ENCODE data around the gene RPF1. TPM values are rescaled to one million over a fixed set of nuclear protein-coding genes. Genes with fewer than 3 reads are reported as not detected.

RPF1 gene
- 10 to 100 TPM; 67.6 to 69.4 TPM for total RNA-seq
- polyA plus RNA-seq (2013, experiment 1 of 2) = 46.5 TPM
- polyA plus RNA-seq (2013, experiment 2 of 2) = 42.2 TPM
- total RNA-seq = 36.9 to 153 (median 79.3) reads per million in 172 experiments

GRCh38 chr1:84478876-84479868 is at the start of gene RPF1:
Gene RPF1, plus strand, starts transcription at chr1:84479266. Its CDS starts 16 bp downstream, at chr1:84479282.
- H3K4me1 Mint-ChIP-seq (ENCODE audit: low read depth) = peaks cover 53% of the 10 kb centered on the region
- peaks cover 33% of the 10 kb centered on the region for H3K27me3 Mint-ChIP-seq
- CTCF ChIA-PET = interaction anchor here (0.8 to 2.2 kb wide), 7 partner anchors 25 to 43 kb away, joined by 3 to 9 read pairs (median 3); no protein-coding TSS in a partner anchor

GRCh38 chr1:84430546-84430945 is 48.5 kb upstream of the RPF1 start:
- no peak for DNase-seq
- H3K4me1 Mint-ChIP-seq (ENCODE audit: low read depth) = peaks cover 11% of the 10 kb centered on the region
- no peaks in the 10 kb centered on the region for H3K27me3 ChIP-seq (ENCODE audit: control insufficient read depth in 1 of 2, insufficient read depth in 2 of 2, low read length in 2 of 2)
- ATAC-seq (ENCODE audit: poor library complexity) = no peak
- no peaks in the 10 kb centered on the region for H3K27me3 Mint-ChIP-seq
- H3K4me3 ChIP-seq (ENCODE audit: low read length) = no peak overlapping the region
- H3K36me3 ChIP-seq (ENCODE audit: insufficient read depth, low read length) = no peaks in the 10 kb centered on the region
- ChIA-PET POLR2A (interaction anchor here (0.6 kb wide), 1 partner anchor 137 kb away, joined by 4 read pairs; no protein-coding TSS in a partner anchor), CTCF (interaction anchor here (0.8 to 1.4 kb wide), 2 partner anchors 28 to 289 kb away, joined by 3 read pairs; no protein-coding TSS in a partner anchor)
- no peak overlapping the region for H3K4me3 Mint-ChIP-seq
- H3K9me3 Mint-ChIP-seq = peaks cover 9% of the 10 kb centered on the region
- H3K4me1 ChIP-seq (ENCODE audit: insufficient read depth, low read length) = peaks cover 15% of the 10 kb centered on the region
- TF ChIP-seq CTCF (IDR thresholded peaks at IDR 0.05) = no peak
- H3K9me3 ChIP-seq (ENCODE audit: control insufficient read depth in 1 of 2, insufficient read depth in 1 of 2, low read length in 2 of 2) = no peaks in the 10 kb centered on the region
- H3K27ac Mint-ChIP-seq = no peak overlapping the region
- no peak overlapping the region for H3K27ac ChIP-seq (ENCODE audit: low read depth in 1 of 2, low read length in 2 of 2)
- intact Hi-C loops (cut with DNase I, micrococcal nuclease) = loop anchor here (2.0 to 10.0 kb wide), 3 partner anchors 126 to 496 kb away; partner anchors contain the start of gene SAMD13 (in 1 of the 2)
- H3K36me3 Mint-ChIP-seq (ENCODE audit: low read depth) = no peaks in the 10 kb centered on the region

More at GRCh38 chr1:84478876-84479868, at the start of gene RPF1:
- TF ChIP-seq CTCF (IDR thresholded peaks at IDR 0.05) = no peak
- peak within 1 kb of the TSS; percentile 95 for H3K27ac Mint-ChIP-seq
- peaks cover 23% of the 10 kb centered on the region for H3K36me3 ChIP-seq (ENCODE audit: insufficient read depth, low read length)
- peak within 1 kb of the TSS; percentile 97 for H3K4me3 Mint-ChIP-seq
- intact Hi-C loops (cut with DNase I, micrococcal nuclease) = loop anchor here (1.0 to 10.0 kb wide), 4 partner anchors 27 to 216 kb away; partner anchors contain the start of genes GNG5 (in 1 of the 2), SPATA1 (in 1 of the 2) and SSX2IP (in 1 of the 2)
- peak; percentile 93 for ATAC-seq (ENCODE audit: poor library complexity)
- peaks cover 49% of the 10 kb centered on the region for H3K36me3 Mint-ChIP-seq (ENCODE audit: low read depth)
- H3K27ac ChIP-seq (ENCODE audit: low read depth in 1 of 2, low read length in 2 of 2) = peak within 1 kb of the TSS; percentile 82 to 85
- peaks cover 13% of the 10 kb centered on the region for H3K4me1 ChIP-seq (ENCODE audit: insufficient read depth, low read length)
- POLR2A ChIA-PET = interaction anchor here (0.6 to 5.6 kb wide), 17 partner anchors 8 to 797 kb away, joined by 3 to 63 read pairs (median 4); partner anchors contain the start of genes BCL10, CTBS, GNG5 and PRKACB
- peaks cover 6% of the 10 kb centered on the region for H3K9me3 Mint-ChIP-seq
- peak within 1 kb of the TSS; percentile 84 for H3K4me3 ChIP-seq (ENCODE audit: low read length)
- DNase-seq = peak; percentile 58 to 91 (median 74)
- peaks cover 3 to 12% of the 10 kb centered on the region in 2 experiments for H3K27me3 ChIP-seq (ENCODE audit: control insufficient read depth in 1 of 2, insufficient read depth in 2 of 2, low read length in 2 of 2)
- no peaks in the 10 kb centered on the region for H3K9me3 ChIP-seq (ENCODE audit: control insufficient read depth in 1 of 2, insufficient read depth in 1 of 2, low read length in 2 of 2)

Measured in CD4-positive, alpha-beta T cell (primary cell).